ENCODE data around the gene FRA10AC1. TPM values are rescaled to one million over a fixed set of nuclear protein-coding genes. Genes with fewer than 3 reads are reported as not detected.

The FRA10AC1 gene
- total RNA-seq, 4 donors from 2014 or later, result 1.9 to 37.4 (median 13.9) TPM

DNA sequence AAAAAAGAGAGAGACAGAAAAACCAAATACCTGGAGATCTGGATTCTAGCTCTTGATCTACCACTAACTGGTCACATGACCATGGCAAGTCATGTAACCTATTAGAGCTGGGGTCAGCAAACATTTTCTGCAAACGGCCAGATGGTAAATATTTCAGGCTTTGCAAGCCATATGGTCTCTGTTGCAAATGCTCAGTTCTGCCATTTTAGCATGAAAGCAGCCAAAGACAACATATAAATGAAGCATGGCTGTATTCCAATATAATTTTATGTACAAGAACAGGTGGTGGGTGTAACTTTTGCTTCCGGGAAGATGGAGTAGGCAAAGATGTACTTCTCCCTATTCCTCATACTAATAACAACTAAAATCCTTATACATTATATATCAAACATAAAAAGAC lies 6.7 kb downstream of the FRA10AC1 start:
- 18 to 56% methylated on average over 2 of the region's 2 CpGs for WGBS, 2 donors (ENCODE audit: low coverage in 1 of 2)
- Histone ChIP-seq H3K27me3 (no peaks in the 10 kb centered on the region), H3K4me3 (no peak overlapping the region), H3K4me1 (peaks cover 0 to 8% (median under 1%) of the 10 kb centered on the region in 4 donors), H3K27ac (peak overlapping the region in 1 of 4 donors; percentile 9), H3K36me3 (peaks cover 0 to 35% (median 16%) of the 10 kb centered on the region in 4 donors), H3K9me3 (no peaks in the 10 kb centered on the region)
- intact Hi-C loops (cut with DNase I; ENCODE audit: low total_unique reads) (no loop called here), in situ Hi-C loops (cut with MboI; ENCODE audit: low pct_ligation_motif_present in 1 of 4, low pct_unique_long_range_greater_than_20kb in 1 of 4, low sequenced_read_pairs in 3 of 4) (loop anchor here in 2 of 4 donors (25.0 kb wide), 1 partner anchor 333 kb away; no protein-coding TSS in a partner anchor)
- DNase-seq, result no peak
- no peak for TF ChIP-seq EP300 (IDR thresholded peaks at IDR 0.05; ENCODE audit: low read depth)
- TF ChIP-seq, protein P1, sequence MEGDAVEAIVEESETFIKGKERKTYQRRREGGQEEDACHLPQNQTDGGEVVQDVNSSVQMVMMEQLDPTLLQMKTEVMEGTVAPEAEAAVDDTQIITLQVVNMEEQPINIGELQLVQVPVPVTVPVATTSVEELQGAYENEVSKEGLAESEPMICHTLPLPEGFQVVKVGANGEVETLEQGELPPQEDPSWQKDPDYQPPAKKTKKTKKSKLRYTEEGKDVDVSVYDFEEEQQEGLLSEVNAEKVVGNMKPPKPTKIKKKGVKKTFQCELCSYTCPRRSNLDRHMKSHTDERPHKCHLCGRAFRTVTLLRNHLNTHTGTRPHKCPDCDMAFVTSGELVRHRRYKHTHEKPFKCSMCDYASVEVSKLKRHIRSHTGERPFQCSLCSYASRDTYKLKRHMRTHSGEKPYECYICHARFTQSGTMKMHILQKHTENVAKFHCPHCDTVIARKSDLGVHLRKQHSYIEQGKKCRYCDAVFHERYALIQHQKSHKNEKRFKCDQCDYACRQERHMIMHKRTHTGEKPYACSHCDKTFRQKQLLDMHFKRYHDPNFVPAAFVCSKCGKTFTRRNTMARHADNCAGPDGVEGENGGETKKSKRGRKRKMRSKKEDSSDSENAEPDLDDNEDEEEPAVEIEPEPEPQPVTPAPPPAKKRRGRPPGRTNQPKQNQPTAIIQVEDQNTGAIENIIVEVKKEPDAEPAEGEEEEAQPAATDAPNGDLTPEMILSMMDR (IDR thresholded peaks at IDR 0.05), result no peak

DNA sequence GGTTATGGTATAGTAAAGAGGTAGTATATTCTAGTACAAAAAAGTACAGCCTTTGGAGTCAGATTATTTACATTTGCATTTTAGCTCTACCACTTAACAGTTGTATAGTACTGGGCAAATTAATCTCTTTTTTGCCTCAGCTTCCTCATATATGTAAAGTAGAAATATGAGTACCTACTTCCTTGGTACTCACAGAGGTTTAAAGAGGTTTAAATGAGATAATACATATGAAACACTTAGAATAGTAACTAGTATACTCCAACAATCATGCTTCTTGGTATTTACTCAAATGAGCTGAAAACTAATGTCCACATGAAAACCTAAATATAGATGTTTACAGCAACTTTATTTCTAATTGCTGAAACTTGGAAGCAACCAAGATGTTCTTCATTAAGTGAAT lies 14.7 kb downstream of the FRA10AC1 start:
- TF ChIP-seq, protein P1 (IDR thresholded peaks at IDR 0.05), result no peak
- in situ Hi-C loops (cut with MboI; ENCODE audit: low pct_ligation_motif_present in 1 of 4, low pct_unique_long_range_greater_than_20kb in 1 of 4, low sequenced_read_pairs in 3 of 4), result loop anchor here in 2 of 4 donors (25.0 kb wide), 1 partner anchor 325 kb away; no protein-coding TSS in a partner anchor
- Histone ChIP-seq H3K9me3 (no peaks in the 10 kb centered on the region), H3K4me3 (no peak overlapping the region), H3K27ac (no peak overlapping the region), H3K27me3 (no peaks in the 10 kb centered on the region), H3K36me3 (peaks cover 0 to 20% (median 9%) of the 10 kb centered on the region in 4 donors), H3K4me1 (peaks cover 0 to 5% (median 0%) of the 10 kb centered on the region in 4 donors)
- DNase-seq, result no peak
- intact Hi-C loops (cut with DNase I; ENCODE audit: low total_unique reads), result no loop called here

DNA sequence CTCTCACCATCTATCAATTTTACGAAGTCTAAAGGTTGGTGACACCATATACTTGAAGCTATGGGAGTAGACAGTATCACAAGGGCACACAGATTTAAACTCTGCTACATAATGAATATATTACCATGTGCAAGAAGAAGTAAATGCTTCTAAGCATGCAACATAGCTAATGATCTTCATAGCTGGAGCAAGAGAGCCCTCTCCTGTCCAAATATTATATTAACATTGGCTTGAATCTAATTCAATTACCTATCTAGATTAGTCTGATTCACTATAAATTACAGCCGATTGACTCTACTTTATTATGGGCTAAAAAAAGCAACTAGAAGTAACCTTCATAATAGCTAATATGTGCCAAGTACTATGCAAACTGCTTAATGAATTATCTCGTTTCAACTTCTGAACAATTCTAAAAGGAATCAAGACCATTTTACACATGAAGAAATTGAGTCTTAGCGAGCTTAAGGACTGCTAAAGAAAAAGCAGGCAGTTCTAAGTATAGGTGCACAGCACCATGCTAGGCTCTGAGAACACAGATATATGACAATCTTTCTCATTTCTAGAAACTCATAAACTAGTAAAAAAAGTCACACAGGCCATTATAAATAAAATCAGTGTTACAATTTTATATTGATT lies 21.9 kb downstream of the FRA10AC1 start:
- H3K4me1 ChIP-seq, result no peaks in the 10 kb centered on the region
- H3K9me3 ChIP-seq, result no peaks in the 10 kb centered on the region
- TF ChIP-seq EP300 (IDR thresholded peaks at IDR 0.05; ENCODE audit: low read depth), result no peak
- TF ChIP-seq, protein P1 (IDR thresholded peaks at IDR 0.05), result peak; percentile 24 to 63 (median 33)
- no peak overlapping the region for H3K4me3 ChIP-seq
- H3K27ac ChIP-seq, result no peak overlapping the region
- DNase-seq, result no peak
- 58 to 72% methylated on average over 4 of the region's 4 CpGs for WGBS, 2 donors (ENCODE audit: low coverage in 1 of 2)
- peaks cover 0 to 38% (median 8%) of the 10 kb centered on the region in 4 donors for H3K36me3 ChIP-seq
- H3K27me3 ChIP-seq, result no peaks in the 10 kb centered on the region
- in situ Hi-C loops (cut with MboI; ENCODE audit: low pct_ligation_motif_present in 1 of 4, low pct_unique_long_range_greater_than_20kb in 1 of 4, low sequenced_read_pairs in 3 of 4), result loop anchor here in 2 of 4 donors (25.0 kb wide), 1 partner anchor 318 kb away; no protein-coding TSS in a partner anchor
- intact Hi-C loops (cut with DNase I; ENCODE audit: low total_unique reads), result no loop called here

DNA sequence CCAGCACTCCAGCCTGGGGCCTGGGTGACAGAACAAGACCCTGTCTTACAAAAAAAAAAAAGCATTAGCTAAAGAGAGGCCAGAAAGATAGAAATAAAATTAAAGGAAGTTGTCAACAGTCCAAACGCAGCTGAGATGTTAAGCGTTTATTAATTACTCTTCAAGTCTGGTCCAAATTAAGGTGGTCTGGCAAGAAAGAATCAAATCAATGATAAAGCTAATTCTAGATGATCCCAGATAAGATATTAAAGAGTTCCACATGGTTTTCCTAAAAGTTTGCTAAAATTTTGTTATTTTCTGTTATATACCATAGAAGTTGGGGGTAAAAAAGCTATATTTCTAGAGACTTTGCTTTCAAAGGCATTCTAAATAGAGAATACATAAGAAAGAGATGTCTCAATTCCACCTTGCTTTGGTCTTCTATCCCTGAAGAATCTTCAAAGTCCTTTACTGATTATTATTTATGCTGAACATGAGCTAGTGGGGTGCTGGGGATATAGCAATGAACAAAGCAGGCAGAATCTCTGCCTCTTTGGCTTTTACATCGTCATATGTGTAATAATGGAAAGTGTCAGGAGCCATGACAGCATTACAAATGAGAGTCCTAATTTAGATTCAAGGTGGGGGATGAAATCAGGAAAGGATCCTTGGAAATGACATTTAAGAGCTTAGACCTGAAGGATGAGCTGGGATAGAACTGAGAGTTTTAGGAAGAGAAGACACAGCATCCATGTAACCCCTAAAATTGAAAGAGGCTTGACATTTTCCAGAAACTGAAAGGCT lies 23.4 kb downstream of the FRA10AC1 start:
- Histone ChIP-seq H3K9me3 (no peaks in the 10 kb centered on the region), H3K27ac (no peak overlapping the region), H3K4me1 (no peaks in the 10 kb centered on the region), H3K4me3 (no peak overlapping the region), H3K27me3 (no peaks in the 10 kb centered on the region), H3K36me3 (peaks cover 0 to 45% (median 11%) of the 10 kb centered on the region in 4 donors)
- in situ Hi-C loops (cut with MboI; ENCODE audit: low pct_ligation_motif_present in 1 of 4, low pct_unique_long_range_greater_than_20kb in 1 of 4, low sequenced_read_pairs in 3 of 4), result loop anchor here in 3 of 4 donors (10.0 to 25.0 kb wide), 3 partner anchors 124 to 317 kb away; no protein-coding TSS in a partner anchor
- no peak for DNase-seq
- TF ChIP-seq EP300 (IDR thresholded peaks at IDR 0.05; ENCODE audit: low read depth) (no peak), POLR2A (IDR thresholded peaks at IDR 0.05) (no peak), POLR2AphosphoS5 (IDR thresholded peaks at IDR 0.05) (no peak)
- TF ChIP-seq, protein P1 (IDR thresholded peaks at IDR 0.05), result no peak
- intact Hi-C loops (cut with DNase I; ENCODE audit: low total_unique reads), result no loop called here
- WGBS, 2 donors (ENCODE audit: low coverage in 1 of 2), result 88 to 90% methylated on average over 3 of the region's 3 CpGs

Data from transverse colon (tissue), 4 donors.